Measurements from ENCODE around the gene C14orf180. TPM values are rescaled to one million over a fixed set of nuclear protein-coding genes. Genes with fewer than 3 reads are reported as not detected.

C14orf180 gene
- total RNA-seq, 2 donors from 2014 or later: 1.1 to 5.1 TPM

- no peak for DNase-seq (ENCODE audit: low spot score)
- H3K4me1 ChIP-seq (ENCODE audit: control insufficient read depth in 1 of 2, low read depth in 2 of 2): no peaks in the 10 kb centered on the region
- H3K4me3 ChIP-seq: no peak overlapping the region
- no peak overlapping the region for H3K27ac ChIP-seq
- no peak for ATAC-seq (ENCODE audit: insufficient number of reproducible peaks, low FRiP score, low read depth)
- H3K36me3 ChIP-seq: no peaks in the 10 kb centered on the region
- TF ChIP-seq CTCF (IDR thresholded peaks at IDR 0.05): no peak
- H3K9me3 ChIP-seq: no peaks in the 10 kb centered on the region
- H3K27me3 ChIP-seq (replicated peaks; ENCODE audit: insufficient read depth): no peaks in the 10 kb centered on the region
These were observed 23.1 kb upstream of the C14orf180 start for GRCh38 chr14:104556256-104557021.

GRCh38 chr14:104557086-104557485 lies 22.5 kb upstream of the C14orf180 start:
- ATAC-seq (ENCODE audit: insufficient number of reproducible peaks, low FRiP score, low read depth): no peak
- DNase-seq (ENCODE audit: low spot score): no peak
- no peaks in the 10 kb centered on the region for H3K4me1 ChIP-seq (ENCODE audit: control insufficient read depth in 1 of 2, low read depth in 2 of 2)
- no peaks in the 10 kb centered on the region for H3K27me3 ChIP-seq (replicated peaks; ENCODE audit: insufficient read depth)
- no peak overlapping the region for H3K4me3 ChIP-seq
- no peaks in the 10 kb centered on the region for H3K36me3 ChIP-seq
- no peaks in the 10 kb centered on the region for H3K9me3 ChIP-seq
- H3K27ac ChIP-seq: no peak overlapping the region
- TF ChIP-seq CTCF (IDR thresholded peaks at IDR 0.05): no peak

GRCh38 chr14:104557766-104558165 lies 21.8 kb upstream of the C14orf180 start:
- no peak overlapping the region for H3K27ac ChIP-seq
- no peaks in the 10 kb centered on the region for H3K36me3 ChIP-seq
- H3K27me3 ChIP-seq (replicated peaks; ENCODE audit: insufficient read depth): no peaks in the 10 kb centered on the region
- H3K4me1 ChIP-seq (ENCODE audit: control insufficient read depth in 1 of 2, low read depth in 2 of 2): no peaks in the 10 kb centered on the region
- no peak overlapping the region for H3K4me3 ChIP-seq
- DNase-seq (ENCODE audit: low spot score): no peak
- no peak for ATAC-seq (ENCODE audit: insufficient number of reproducible peaks, low FRiP score, low read depth)
- no peaks in the 10 kb centered on the region for H3K9me3 ChIP-seq
- no peak for TF ChIP-seq CTCF (IDR thresholded peaks at IDR 0.05)

- no peak for ATAC-seq (ENCODE audit: insufficient number of reproducible peaks, low FRiP score, low read depth)
- no peaks in the 10 kb centered on the region for H3K27me3 ChIP-seq (replicated peaks; ENCODE audit: insufficient read depth)
These were observed 21.1 kb upstream of the C14orf180 start for GRCh38 chr14:104558231-104559027.

More at GRCh38 chr14:104558231-104559027, 21.1 kb upstream of the C14orf180 start:
- Histone ChIP-seq H3K4me1 (ENCODE audit: control insufficient read depth in 1 of 2, low read depth in 2 of 2) (no peaks in the 10 kb centered on the region), H3K36me3 (no peaks in the 10 kb centered on the region), H3K9me3 (no peaks in the 10 kb centered on the region), H3K4me3 (no peak overlapping the region), H3K27ac (no peak overlapping the region)
- no peak for TF ChIP-seq CTCF (IDR thresholded peaks at IDR 0.05)
- no peak for DNase-seq (ENCODE audit: low spot score)

Data from thoracic aorta (tissue), 2 donors.